ENCODE data around the gene ADH4. TPM values are rescaled to one million over a fixed set of nuclear protein-coding genes. Genes with fewer than 3 reads are reported as not detected.
"Not testable (repeated sequence)": the region's sequence is repeated elsewhere in the genome, so short reads cannot be mapped to it uniquely, and the experiment has no call there.

ADH4 gene
- total RNA-seq, 4 donors from 2014 or later: 0.55 to 1.1 TPM; not detected in 2

DNA sequence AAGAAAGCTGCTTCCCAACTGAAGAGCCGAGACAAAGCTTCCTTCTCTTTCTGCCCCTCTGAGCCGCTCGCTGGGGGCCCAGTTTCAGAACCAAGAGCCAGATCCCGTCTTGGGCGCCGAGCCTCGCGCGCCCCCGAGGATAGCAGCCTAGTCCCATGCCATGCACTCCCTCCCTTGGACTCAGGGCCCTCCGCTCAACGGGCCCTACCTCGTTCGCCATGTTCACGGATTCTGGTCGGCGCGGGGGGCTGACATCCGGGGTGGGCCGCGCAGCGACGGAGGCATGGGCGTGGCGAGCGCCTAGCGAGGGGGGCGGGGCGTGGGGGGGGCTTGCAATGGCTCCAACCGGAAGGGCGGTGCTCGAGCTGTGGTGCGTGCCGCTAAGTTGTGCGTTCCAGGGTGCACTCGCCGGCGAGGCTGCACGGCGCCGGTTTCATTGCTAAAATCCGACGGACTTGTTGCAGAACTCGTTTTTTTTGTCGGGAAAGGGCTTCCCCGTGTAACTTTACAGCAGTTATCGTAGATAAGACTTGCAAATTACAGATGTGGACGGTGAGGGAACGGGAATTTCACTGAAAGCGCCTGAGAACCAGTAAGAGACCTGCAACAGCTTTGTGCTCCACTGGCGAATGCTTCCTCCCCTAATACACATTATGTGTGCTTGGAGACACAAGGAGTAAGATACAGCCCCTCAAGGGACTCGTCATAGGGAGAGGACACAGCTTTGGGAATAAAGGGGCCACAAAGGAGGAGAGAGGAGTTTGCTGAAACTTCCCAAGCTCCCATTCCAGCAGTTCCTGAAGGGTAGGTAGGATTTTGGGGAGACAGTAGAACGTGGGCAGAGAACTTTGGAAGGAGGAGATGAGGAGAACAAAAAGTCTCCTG is 55.4 kb downstream of the ADH4 start, which contains the start of gene ADH5:
Gene ADH5, minus strand, starts transcription at position 308 of the 885 bp plus-strand sequence. Its CDS starts 88 bp downstream, at position 220.
- peak; percentile 92 for DNase-seq
- intact Hi-C loops (cut with DNase I; ENCODE audit: low total_unique reads): no loop called here
- no peaks in the 10 kb centered on the region for H3K9me3 ChIP-seq
- peak; percentile 95 for TF ChIP-seq POLR2A (IDR thresholded peaks at IDR 0.05)
- TF ChIP-seq EP300 (IDR thresholded peaks at IDR 0.05; ENCODE audit: low read depth): no peak
- TF ChIP-seq POLR2AphosphoS5 (IDR thresholded peaks at IDR 0.05): peak; percentile 98
- H3K36me3 ChIP-seq: peaks cover 0 to 10% (median 4%) of the 10 kb centered on the region in 4 donors
- peaks cover 0 to 66% (median 34%) of the 10 kb centered on the region in 4 donors for H3K4me1 ChIP-seq
- H3K27ac ChIP-seq: peak within 1 kb of the TSS; percentile 90 to 98 (median 96)
- in situ Hi-C loops (cut with MboI; ENCODE audit: low pct_ligation_motif_present in 1 of 4, low pct_unique_long_range_greater_than_20kb in 1 of 4, low sequenced_read_pairs in 3 of 4): no loop called here
- H3K27me3 ChIP-seq: no peaks in the 10 kb centered on the region
- peak within 1 kb of the TSS; percentile 69 to 91 (median 82) for H3K4me3 ChIP-seq
- 1% methylated on average over 52 of the region's 53 CpGs; no CpG with 5 or more reads in 1 of the 2 donors for WGBS, 2 donors (ENCODE audit: low coverage in 1 of 2)

DNA sequence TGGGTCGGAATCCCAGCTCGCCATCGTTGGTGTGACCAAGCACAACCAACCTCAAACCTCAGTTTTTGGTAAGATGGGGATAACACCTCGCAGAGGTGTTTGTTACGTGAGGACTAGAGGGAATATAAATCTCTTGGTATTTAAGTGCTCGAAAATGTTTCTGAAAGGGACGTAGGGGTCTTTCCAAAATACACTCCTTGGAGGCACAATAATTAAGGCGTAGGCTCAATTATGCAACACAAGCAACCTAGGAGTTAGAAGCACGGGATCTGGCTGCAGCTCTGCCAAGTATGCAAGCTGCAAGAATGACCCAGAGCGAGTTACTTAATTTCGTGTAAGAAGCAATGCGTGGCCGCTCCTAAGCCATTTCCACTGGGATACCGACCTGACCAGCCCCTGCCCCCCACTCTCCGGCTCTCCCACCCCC is 56.1 kb downstream of the ADH4 start:
- Histone ChIP-seq H3K9me3 (no peaks in the 10 kb centered on the region), H3K27ac (peak overlapping the region; percentile 90 to 98 (median 96)), H3K27me3 (no peaks in the 10 kb centered on the region), H3K36me3 (peaks cover 0 to 13% (median 6%) of the 10 kb centered on the region in 4 donors), H3K4me3 (peak overlapping the region; percentile 69 to 91 (median 82)), H3K4me1 (peaks cover 0 to 69% (median 35%) of the 10 kb centered on the region in 4 donors)
- TF ChIP-seq CTCF (IDR thresholded peaks at IDR 0.05) (no peak), POLR2A (IDR thresholded peaks at IDR 0.05) (no peak), EP300 (IDR thresholded peaks at IDR 0.05; ENCODE audit: low read depth) (no peak), POLR2AphosphoS5 (IDR thresholded peaks at IDR 0.05) (no peak)
- peak; percentile 69 for DNase-seq
- in situ Hi-C loops (cut with MboI; ENCODE audit: low pct_ligation_motif_present in 1 of 4, low pct_unique_long_range_greater_than_20kb in 1 of 4, low sequenced_read_pairs in 3 of 4): no loop called here
- intact Hi-C loops (cut with DNase I; ENCODE audit: low total_unique reads): no loop called here
- WGBS, 2 donors (ENCODE audit: low coverage in 1 of 2): 0 to 1% methylated on average over 10 to 15 of the region's 15 CpGs

DNA sequence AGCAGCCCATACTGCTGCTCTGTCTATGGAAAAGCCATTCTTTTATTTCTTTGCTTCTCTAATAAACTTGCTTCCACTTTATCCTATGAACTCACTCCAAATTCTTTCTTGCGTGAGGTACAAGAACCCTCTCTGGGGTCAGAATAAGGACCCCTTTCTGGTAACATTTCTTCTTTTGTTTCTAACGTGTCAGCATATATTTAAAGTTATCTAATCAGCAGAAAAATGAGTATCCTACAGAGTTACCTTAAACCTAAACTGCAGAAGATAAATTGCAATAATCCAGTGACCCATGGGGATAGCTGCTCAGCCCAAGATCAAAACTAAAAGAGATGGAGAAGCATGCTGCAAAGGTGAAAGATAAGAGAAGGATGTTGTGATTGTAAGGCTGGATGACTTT is 59.5 kb downstream of the ADH4 start:
- no peak for TF ChIP-seq POLR2AphosphoS5 (IDR thresholded peaks at IDR 0.05)
- TF ChIP-seq POLR2A (IDR thresholded peaks at IDR 0.05): no peak
- peaks cover 7 to 71% (median 36%) of the 10 kb centered on the region in 4 donors for H3K4me1 ChIP-seq
- in situ Hi-C loops (cut with MboI; ENCODE audit: low pct_ligation_motif_present in 1 of 4, low pct_unique_long_range_greater_than_20kb in 1 of 4, low sequenced_read_pairs in 3 of 4): no loop called here
- no peaks in the 10 kb centered on the region for H3K27me3 ChIP-seq
- intact Hi-C loops (cut with DNase I; ENCODE audit: low total_unique reads): no loop called here
- peaks cover 0 to 23% (median 11%) of the 10 kb centered on the region in 4 donors for H3K36me3 ChIP-seq
- 73 to 92% methylated on average over 2 of the region's 2 CpGs for WGBS, 2 donors (ENCODE audit: low coverage in 1 of 2)
- no peaks in the 10 kb centered on the region for H3K9me3 ChIP-seq
- H3K4me3 ChIP-seq: no peak overlapping the region
- peak overlapping the region in 1 of 4 donors; percentile 90 for H3K27ac ChIP-seq
- DNase-seq: no peak

DNA sequence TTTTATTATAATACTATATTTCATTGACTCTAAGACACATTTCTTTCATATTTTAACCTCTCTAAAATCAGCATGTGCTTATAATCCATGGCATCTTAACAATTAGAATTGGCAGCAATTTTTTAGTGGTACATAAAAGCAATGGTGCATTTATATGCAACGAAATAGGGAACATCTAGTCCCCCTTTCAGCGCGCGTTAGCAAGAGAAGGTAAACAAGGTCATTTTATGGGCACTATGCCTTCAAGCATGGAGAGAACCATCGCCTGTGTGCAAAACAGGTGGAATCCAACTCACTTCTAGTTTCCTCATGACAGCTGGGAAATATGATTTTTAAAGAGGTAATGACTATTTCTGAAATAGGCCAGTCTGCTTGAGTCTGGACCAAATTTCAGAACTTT is 61.9 kb downstream of the ADH4 start:
- peak overlapping the region in 2 of 4 donors; percentile 0 to 50 for H3K27ac ChIP-seq
- H3K9me3 ChIP-seq: no peaks in the 10 kb centered on the region
- peaks cover 7 to 88% (median 40%) of the 10 kb centered on the region in 4 donors for H3K4me1 ChIP-seq
- no peak overlapping the region for H3K4me3 ChIP-seq
- TF ChIP-seq EP300 (IDR thresholded peaks at IDR 0.05; ENCODE audit: low read depth) (no peak), POLR2AphosphoS5 (IDR thresholded peaks at IDR 0.05) (no peak), POLR2A (IDR thresholded peaks at IDR 0.05) (no peak), CTCF (IDR thresholded peaks at IDR 0.05) (no peak)
- peaks cover 0 to 29% (median 12%) of the 10 kb centered on the region in 4 donors for H3K36me3 ChIP-seq
- DNase-seq: no peak
- in situ Hi-C loops (cut with MboI; ENCODE audit: low pct_ligation_motif_present in 1 of 4, low pct_unique_long_range_greater_than_20kb in 1 of 4, low sequenced_read_pairs in 3 of 4): no loop called here
- intact Hi-C loops (cut with DNase I; ENCODE audit: low total_unique reads): no loop called here
- WGBS, 2 donors (ENCODE audit: low coverage in 1 of 2): 47 to 55% methylated on average over 2 to 5 of the region's 5 CpGs
- no peaks in the 10 kb centered on the region for H3K27me3 ChIP-seq

- Histone ChIP-seq H3K36me3 (peaks cover 0 to 42% (median 14%) of the 10 kb centered on the region in 4 donors), H3K4me1 (peaks cover 7 to 88% (median 42%) of the 10 kb centered on the region in 4 donors), H3K27ac (peak overlapping the region in 3 of 4 donors; percentile 42 to 62 (median 57))
- DNase-seq; in situ Hi-C loops (cut with MboI; ENCODE audit: low pct_ligation_motif_present in 1 of 4, low pct_unique_long_range_greater_than_20kb in 1 of 4, low sequenced_read_pairs in 3 of 4); H3K9me3 ChIP-seq; H3K4me3 ChIP-seq; H3K27me3 ChIP-seq; intact Hi-C loops (cut with DNase I; ENCODE audit: low total_unique reads): not testable (repeated sequence)
- 16 to 55% methylated on average over 6 of the region's 6 CpGs for WGBS, 2 donors (ENCODE audit: low coverage in 1 of 2)
Measured at GRCh38 chr4:99080869-99081268, 63.2 kb downstream of the ADH4 start.
